ENCODE measurements around the gene SLC22A16.

DNA sequence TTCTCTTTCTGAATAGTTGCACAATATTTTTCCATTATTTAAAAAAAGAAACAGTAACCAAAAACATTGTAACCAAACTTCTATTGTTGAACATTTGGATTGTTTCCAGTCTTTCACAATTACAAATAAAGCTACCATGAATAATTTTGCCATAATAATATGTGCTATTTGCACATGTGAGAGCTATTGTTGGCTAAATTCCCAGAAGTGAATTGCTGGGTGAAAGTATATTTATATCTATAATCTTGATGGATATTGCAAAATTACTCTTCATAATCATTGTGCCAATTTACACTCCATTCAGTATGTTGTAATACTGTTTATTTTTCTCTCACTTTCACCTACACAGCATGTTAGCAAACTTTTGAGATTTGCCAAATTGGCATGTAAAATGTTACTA, 36.6 kb upstream of the SLC22A16 start:
- no peak for TF ChIP-seq CTCF (IDR thresholded peaks at IDR 0.05)
- TF ChIP-seq POLR2AphosphoS5 (IDR thresholded peaks at IDR 0.05): no peak
- TF ChIP-seq POLR2A (IDR thresholded peaks at IDR 0.05): no peak

All from breast epithelium (tissue), 3 donors.